Measurements from ENCODE around the gene PARN.
"Not testable (repeated sequence)": the region's sequence is repeated elsewhere in the genome, so short reads cannot be mapped to it uniquely, and the experiment has no call there.

PARN gene

GRCh38 chr16:14579266-14579665 is 50.8 kb downstream of the PARN start:
- H3K4me3 ChIP-seq (ENCODE audit: low read depth, low read length) = no peak overlapping the region
- no peak for TF ChIP-seq CTCF (IDR thresholded peaks at IDR 0.05; ENCODE audit: insufficient read depth, low read length, missing control alignments)
- CTCF ChIA-PET = interaction anchor here (1.1 kb wide), 1 partner anchor 21 kb away, joined by 4 read pairs; no protein-coding TSS in a partner anchor
- POLR2A ChIA-PET = no interaction called here
- DNase-seq (ENCODE audit: low read depth, low spot score) = no peak

- no peak for TF ChIP-seq CTCF (IDR thresholded peaks at IDR 0.05; ENCODE audit: insufficient read depth, low read length, missing control alignments)
- no peak overlapping the region for H3K4me3 ChIP-seq (ENCODE audit: low read depth, low read length)
- no peak for DNase-seq (ENCODE audit: low read depth, low spot score)
- ChIA-PET POLR2A (no interaction called here), CTCF (interaction anchor here (0.6 to 1.9 kb wide), 3 partner anchors 21 to 30 kb away, joined by 3 to 5 read pairs (median 4); no protein-coding TSS in a partner anchor)
Observed at GRCh38 chr16:14576532-14576931, 53.5 kb downstream of the PARN start.

- POLR2A ChIA-PET = interaction anchor here (0.5 kb wide), 1 partner anchor 353 kb away, joined by 3 read pairs; no protein-coding TSS in a partner anchor
- H3K4me3 ChIP-seq (ENCODE audit: low read depth, low read length) = no peak overlapping the region
- CTCF ChIA-PET = interaction anchor here (0.6 to 1.9 kb wide), 3 partner anchors 21 to 30 kb away, joined by 3 to 5 read pairs (median 4); no protein-coding TSS in a partner anchor
- TF ChIP-seq CTCF (IDR thresholded peaks at IDR 0.05; ENCODE audit: insufficient read depth, low read length, missing control alignments) = no peak
- DNase-seq (ENCODE audit: low read depth, low spot score) = no peak
Observed at GRCh38 chr16:14576069-14576468, 54.0 kb downstream of the PARN start.

GRCh38 chr16:14574698-14575415 is 55.2 kb downstream of the PARN start:
- POLR2A ChIA-PET; DNase-seq (ENCODE audit: low read depth, low spot score); H3K4me3 ChIP-seq (ENCODE audit: low read depth, low read length): not testable (repeated sequence)
- CTCF ChIA-PET = interaction anchor here (1.7 to 1.9 kb wide), 2 partner anchors 25 to 31 kb away, joined by 4 to 5 read pairs; no protein-coding TSS in a partner anchor

GRCh38 chr16:14572535-14572934 is 57.5 kb downstream of the PARN start:
- CTCF ChIA-PET = no interaction called here
- no peak for DNase-seq (ENCODE audit: low read depth, low spot score)
- TF ChIP-seq CTCF (IDR thresholded peaks at IDR 0.05; ENCODE audit: insufficient read depth, low read length, missing control alignments) = no peak
- POLR2A ChIA-PET = no interaction called here
- no peak overlapping the region for H3K4me3 ChIP-seq (ENCODE audit: low read depth, low read length)

- POLR2A ChIA-PET = interaction anchor here (0.7 kb wide), 1 partner anchor 56 kb away, joined by 4 read pairs; no protein-coding TSS in a partner anchor
- H3K4me3 ChIP-seq (ENCODE audit: low read depth, low read length) = no peak overlapping the region
- no peak for TF ChIP-seq CTCF (IDR thresholded peaks at IDR 0.05; ENCODE audit: insufficient read depth, low read length, missing control alignments)
- CTCF ChIA-PET = interaction anchor here (0.6 kb wide), 1 partner anchor 36 kb away, joined by 3 read pairs; no protein-coding TSS in a partner anchor
- no peak for DNase-seq (ENCODE audit: low read depth, low spot score)
Observed at GRCh38 chr16:14569213-14569612, 60.8 kb downstream of the PARN start.
